ENCODE data around the gene MATCAP1.

GRCh38 chr16:67170949-67171649 is 12.7 kb downstream of the MATCAP1 start:
- TF ChIP-seq CTCF (IDR thresholded peaks at IDR 0.05) (no peak), POLR2A (IDR thresholded peaks at IDR 0.05) (peak in 1 of 2 donors; percentile 0)

Measured in thyroid gland (tissue), 4 donors.